A549 (cell line): ENCODE data around the gene LMX1B. TPM values are rescaled to one million over a fixed set of nuclear protein-coding genes. Genes with fewer than 3 reads are reported as not detected.
"Not testable (repeated sequence)": the region's sequence is repeated elsewhere in the genome, so short reads cannot be mapped to it uniquely, and the experiment has no call there.

ENCODE experiments used
- ATAC-seq, 2 experiments: fragments of 200-7000 bp in 1 of 2; fragments of >200 bp in 1 of 2; cut with Nextera tagmentation in 1 of 2; cut with Tn5 transposase in 1 of 2; 3 replicates each; pipeline versions ENCODE4 v1.8.0 to v1.9.1; 2018 to 2020; ENCODE audit warnings: mild to moderate bottlenecking in 1 of 2, moderate library complexity in 1 of 2
- CTCF ChIA-PET: fragments of 300-600 bp; sonication (Branson Sonifier 250); formaldehyde crosslinking; extraction: SDS; loops from one replicate; lab custom pipeline; 2021; ENCODE audit warnings: antibody characterized with exemption, inconsistent platforms; lab: Yijun Ruan, JAX
- POLR2A ChIA-PET: fragments of 350-600 bp; formaldehyde crosslinking; extraction: SDS; loops from one replicate; lab custom pipeline; 2021; ENCODE audit warnings: antibody characterized with exemption, inconsistent platforms; lab: Yijun Ruan, JAX
- DNase-seq, 2 experiments: peaks; one replicate each; pipeline versions ENCODE4 v3.0.0 to v3.0.0-alpha.2; 2011 to 2016; ENCODE audit warnings: low read depth in 1 of 2, low spot score in 1 of 2
- FAIRE-seq: peaks from 2 replicates; lab custom pipeline; 2011; peaks lifted over from hg19 to GRCh38; lab: Jason Lieb, UNC
- H3K27ac ChIP-seq, 2 experiments: fragments of >200 bp; sonication (Bioruptor Twin); formaldehyde crosslinking; 3 replicates each; pipeline ENCODE4 v1.5.1; 2016 to 2017
- H3K4me1 ChIP-seq: fragments of >200 bp; sonication (Bioruptor Twin); formaldehyde crosslinking; 3 replicates; pipeline ENCODE4 v1.6.1; 2016
- H3K4me2 ChIP-seq: fragments of >200 bp; sonication (Bioruptor Twin); formaldehyde crosslinking; 3 replicates; pipeline ENCODE4 v1.6.1; 2016
- H3K4me3 ChIP-seq: fragments of >200 bp; sonication (Bioruptor Twin); formaldehyde crosslinking; 3 replicates; pipeline ENCODE4 v1.5.1; 2016
- H3K9me3 ChIP-seq: fragments of >200 bp; sonication (Bioruptor Twin); formaldehyde crosslinking; 3 replicates; pipeline ENCODE4 v1.6.1; 2016
- ATOH8 ChIP-seq: fragments of 250-450 bp; sonication (Bioruptor Pico); IDR thresholded peaks from 2 replicates; pipeline ENCODE4 v1.5.0; 2020; ENCODE audit warnings: low read depth, mild to moderate bottlenecking, moderate library complexity
- CHD2 ChIP-seq: fragments of 150-350 bp; IDR thresholded peaks from 2 replicates; pipeline ENCODE4 v1.6.1; 2014; ENCODE audit warnings: low read length; ENCODE audit not compliant: partially characterized antibody
- EHMT2 ChIP-seq: fragments of 200-600 bp; sonication (generic); IDR thresholded peaks from 2 replicates; pipeline ENCODE4 v1.6.1; 2016; ENCODE audit warnings: antibody characterized with exemption, low read depth, mild to moderate bottlenecking, moderate library complexity
- ESRRA ChIP-seq: fragments of 150-350 bp; IDR thresholded peaks from 2 replicates; pipeline ENCODE4 v1.6.1; 2014; ENCODE audit warnings: mild to moderate bottlenecking, low read length, borderline replicate concordance
- FOSL2 ChIP-seq, 2 experiments: fragments of 450-650 bp in 1 of 2; fragments of >200 bp in 1 of 2; sonication (Bioruptor Twin) in 1 of 2; formaldehyde crosslinking; IDR thresholded peaks; 2 replicates each; pipeline versions ENCODE4 v1.5.0 to v1.6.1; 2016 to 2020; ENCODE audit warnings: mild to moderate bottlenecking in 1 of 2, moderate library complexity in 1 of 2
- FOXS1 ChIP-seq: fragments of 250-450 bp; sonication (Bioruptor Pico); IDR thresholded peaks from 2 replicates; pipeline ENCODE4 v1.5.0; 2020; ENCODE audit warnings: mild to moderate bottlenecking, moderate library complexity
- HMGXB4 ChIP-seq: fragments of 250-450 bp; sonication (Bioruptor Pico); IDR thresholded peaks from 2 replicates; pipeline ENCODE4 v1.5.0; 2021; ENCODE audit warnings: mild to moderate bottlenecking, moderate library complexity, borderline replicate concordance
- HOXA7 ChIP-seq: fragments of 250-450 bp; sonication (Bioruptor Pico); IDR thresholded peaks from 2 replicates; pipeline ENCODE4 v1.5.0; 2020; ENCODE audit warnings: mild to moderate bottlenecking, moderate library complexity
- HOXB5 ChIP-seq: fragments of 250-450 bp; sonication (Bioruptor Pico); IDR thresholded peaks from 2 replicates; pipeline ENCODE4 v1.5.0; 2020; ENCODE audit warnings: mild to moderate bottlenecking, moderate library complexity
- JUNB ChIP-seq: fragments of >200 bp; sonication (Bioruptor Twin); formaldehyde crosslinking; IDR thresholded peaks from 2 replicates; pipeline ENCODE4 v1.6.1; 2016
- KDM1A ChIP-seq: fragments of 200-600 bp; sonication (generic); IDR thresholded peaks from 2 replicates; pipeline ENCODE4 v1.6.1; 2016; ENCODE audit warnings: low read depth, mild to moderate bottlenecking
- MAX ChIP-seq: IDR thresholded peaks from 2 replicates; pipeline ENCODE4 v1.6.1; 2012
- NFE2L2 ChIP-seq: fragments of 150-350 bp; conservative IDR thresholded peaks from 2 replicates; pipeline ENCODE4 v1.6.1; 2014; ENCODE audit warnings: low read length
- PBX3 ChIP-seq: IDR thresholded peaks from 2 replicates; pipeline ENCODE4 v1.6.1; 2012
- POLR2A ChIP-seq: IDR thresholded peaks from 2 replicates; pipeline ENCODE4 v1.6.1; 2012; ENCODE audit warnings: mild to moderate bottlenecking, low read length
- TP53 ChIP-seq: fragments of 250-450 bp; sonication (Bioruptor Pico); IDR thresholded peaks from 2 replicates; pipeline ENCODE4 v1.5.0; 2021; ENCODE audit warnings: mild to moderate bottlenecking, moderate library complexity
- ZSCAN20 ChIP-seq: fragments of 250-450 bp; sonication (Bioruptor Pico); IDR thresholded peaks from 2 replicates; pipeline ENCODE4 v1.8.0; 2022; ENCODE audit warnings: mild to moderate bottlenecking, moderate library complexity
- WGBS: methylation state at CpG from one replicate; pipeline ENCODE4 v1.1.6; 2017; ENCODE audit errors: missing lambda C conversion rate; 5-methylcytosine and 5-hydroxymethylcytosine counted together
- polyA plus RNA-seq, 4 experiments: library from polyadenylated mRNA; depleted of rRNA in 3 of 4; stranded (reverse); fragments of >200 nt; fragmentation: RNase III in 1 of 4; extraction: RNeasy Plus Mini Kit Qiagen cat#74134 plus additional on column Dnase treatment in 1 of 4; gene quantifications; 2 replicates in 3 of 4; 3 replicates in 1 of 4; pipeline ENCODE4 v1.2.3, GENCODE V29; 2011 to 2017
- TF ChIP-seq, protein P1 (sequence below): fragments of >200 bp; sonication (Bioruptor Twin); formaldehyde crosslinking; IDR thresholded peaks from 3 replicates; pipeline ENCODE4 v1.6.1; 2016

The LMX1B gene
- polyA plus RNA-seq, 2 of the 4 experiments (the other 2 are of a cell fraction): 0.41 to 0.56 TPM

DNA sequence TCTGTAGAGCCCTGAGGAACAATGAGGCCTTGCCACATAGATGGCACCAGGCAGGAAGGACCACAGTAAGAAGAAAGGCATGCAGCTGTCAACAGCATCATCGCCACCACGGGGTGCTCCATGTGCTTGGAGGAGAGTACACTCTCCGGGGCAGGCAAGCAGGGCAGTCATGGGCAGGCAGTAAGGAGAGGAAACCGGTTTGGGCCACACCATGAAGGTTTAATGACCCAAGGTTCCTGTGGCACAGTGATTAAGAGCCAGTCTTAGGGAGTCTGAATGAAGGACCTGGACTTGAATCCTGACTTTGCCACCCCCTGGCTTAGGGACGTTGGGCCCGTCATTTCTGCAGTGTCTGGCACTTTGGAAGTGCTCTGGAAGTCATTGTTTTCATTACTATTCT, 110.5 kb downstream of the LMX1B start:
- no peak for ATAC-seq
- 57% methylated on average over 6 of the region's 6 CpGs for WGBS
- no peak overlapping the region for H3K4me3 ChIP-seq
- no peaks in the 10 kb centered on the region for H3K9me3 ChIP-seq
- 0 out of 3 replicates have a peak, but pooled peaks cover 5% of the 10 kb centered on the region for H3K4me1 ChIP-seq
- ChIA-PET POLR2A (no interaction called here), CTCF (interaction anchor here (0.6 to 3.7 kb wide), 7 partner anchors 9 to 74 kb away, joined by 3 to 24 read pairs (median 4); no protein-coding TSS in a partner anchor)
- H3K27ac ChIP-seq: no peak overlapping the region
- FAIRE-seq: no peak
- H3K4me2 ChIP-seq: no peak overlapping the region
- DNase-seq: no peak
- TF ChIP-seq TP53 (CRISPR knock-in tag) (no peak), EHMT2 (no peak), HMGXB4 (CRISPR knock-in tag) (no peak), JUNB (no peak), FOXS1 (CRISPR knock-in tag) (no peak), POLR2A (no peak), HOXB5 (CRISPR knock-in tag) (no peak), ESRRA (no peak), NFE2L2 (no peak), HOXA7 (CRISPR knock-in tag) (no peak)

DNA sequence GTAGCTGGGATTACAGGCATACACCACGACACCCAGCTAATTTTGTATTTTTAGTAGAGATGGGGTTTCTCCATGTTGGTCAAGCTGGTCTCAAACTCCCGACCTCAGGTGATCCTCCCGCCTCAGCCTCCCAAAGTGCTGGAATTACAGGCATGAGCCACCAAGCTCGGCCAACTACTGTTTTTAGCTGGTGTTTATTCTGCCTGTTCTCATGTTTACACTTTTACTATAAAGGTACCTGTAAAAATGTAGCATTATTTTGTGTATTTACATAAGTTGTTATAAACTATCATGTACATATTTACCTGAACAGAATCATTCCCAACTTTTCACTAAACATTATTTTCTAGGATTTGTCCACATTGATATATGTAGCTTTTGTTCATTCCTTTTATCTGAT, 111.8 kb downstream of the LMX1B start:
- H3K4me3 ChIP-seq, H3K4me2 ChIP-seq, H3K9me3 ChIP-seq, POLR2A ChIA-PET, FAIRE-seq, H3K4me1 ChIP-seq, DNase-seq, ATAC-seq, H3K27ac ChIP-seq: not testable (repeated sequence)
- 45% methylated on average over 4 of the region's 4 CpGs for WGBS
- CTCF ChIA-PET: interaction anchor here (0.6 to 3.7 kb wide), 6 partner anchors 8 to 35 kb away, joined by 3 to 24 read pairs (median 4); no protein-coding TSS in a partner anchor

DNA sequence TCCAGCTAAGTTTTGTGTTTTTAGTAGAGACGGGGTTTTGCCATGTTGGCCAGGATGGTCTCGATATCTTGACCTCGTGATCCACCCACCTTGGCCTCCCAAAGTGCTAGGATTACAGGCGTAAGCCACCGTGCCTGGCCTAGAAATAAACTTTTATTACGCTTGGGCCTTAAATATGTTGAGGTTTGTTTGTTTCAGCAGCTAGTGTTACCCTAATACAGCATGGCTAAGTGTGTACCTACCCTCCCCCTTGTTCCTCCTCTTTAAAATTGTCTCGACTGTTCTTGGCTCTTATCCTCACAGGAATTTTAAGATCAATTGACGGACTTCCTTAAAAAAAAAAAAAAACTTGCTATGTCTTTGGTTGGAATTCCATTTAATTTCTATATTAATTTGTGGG, 114.5 kb downstream of the LMX1B start:
- 58% methylated on average over 8 of the region's 8 CpGs for WGBS
- H3K27ac ChIP-seq, H3K4me3 ChIP-seq, POLR2A ChIA-PET, ATAC-seq, H3K4me1 ChIP-seq, FAIRE-seq, H3K9me3 ChIP-seq, H3K4me2 ChIP-seq, DNase-seq: not testable (repeated sequence)
- CTCF ChIA-PET: interaction anchor here (1.5 to 2.2 kb wide), 3 partner anchors 22 to 54 kb away, joined by 5 to 14 read pairs (median 6); no protein-coding TSS in a partner anchor

GRCh38 chr9:126730592-126730991, 116.9 kb downstream of the LMX1B start:
- WGBS: 61% methylated on average over 8 of the region's 8 CpGs

GRCh38 chr9:126733005-126733404, 119.3 kb downstream of the LMX1B start:
- ATAC-seq (no peak), FAIRE-seq (no peak), DNase-seq (no peak)
- ChIA-PET CTCF (interaction anchor here (1.2 to 2.7 kb wide), 7 partner anchors 8 to 48 kb away, joined by 3 to 15 read pairs (median 6); no protein-coding TSS in a partner anchor), POLR2A (interaction anchor here (0.6 kb wide), 1 partner anchor 10 kb away, joined by 3 read pairs; no protein-coding TSS in a partner anchor)
- Histone ChIP-seq H3K4me2 (no peak overlapping the region), H3K9me3 (peaks cover 32% of the 10 kb centered on the region), H3K4me3 (no peak overlapping the region), H3K4me1 (no peaks in the 10 kb centered on the region), H3K27ac (no peak overlapping the region)
- 29% methylated on average over 3 of the region's 3 CpGs for WGBS
- TF ChIP-seq KDM1A (no peak), ATOH8 (CRISPR knock-in tag) (no peak), TP53 (CRISPR knock-in tag) (no peak), PBX3 (no peak), ZSCAN20 (CRISPR knock-in tag) (no peak), CHD2 (no peak), FOSL2 (IDR thresholded peaks at IDR 0.05) (no peak), FOSL2 (CRISPR knock-in tag; IDR thresholded peaks at IDR 0.05) (no peak), MAX (no peak)
- TF ChIP-seq, protein P1, sequence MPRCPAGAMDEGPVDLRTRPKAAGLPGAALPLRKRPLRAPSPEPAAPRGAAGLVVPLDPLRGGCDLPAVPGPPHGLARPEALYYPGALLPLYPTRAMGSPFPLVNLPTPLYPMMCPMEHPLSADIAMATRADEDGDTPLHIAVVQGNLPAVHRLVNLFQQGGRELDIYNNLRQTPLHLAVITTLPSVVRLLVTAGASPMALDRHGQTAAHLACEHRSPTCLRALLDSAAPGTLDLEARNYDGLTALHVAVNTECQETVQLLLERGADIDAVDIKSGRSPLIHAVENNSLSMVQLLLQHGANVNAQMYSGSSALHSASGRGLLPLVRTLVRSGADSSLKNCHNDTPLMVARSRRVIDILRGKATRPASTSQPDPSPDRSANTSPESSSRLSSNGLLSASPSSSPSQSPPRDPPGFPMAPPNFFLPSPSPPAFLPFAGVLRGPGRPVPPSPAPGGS: no peak

More at GRCh38 chr9:126730592-126730991, 116.9 kb downstream of the LMX1B start:
- H3K4me2 ChIP-seq, H3K4me1 ChIP-seq, POLR2A ChIA-PET, DNase-seq, ATAC-seq, FAIRE-seq, H3K4me3 ChIP-seq, H3K27ac ChIP-seq: not testable (repeated sequence)
- CTCF ChIA-PET: interaction anchor here (0.6 to 2.1 kb wide), 5 partner anchors 7 to 51 kb away, joined by 3 to 7 read pairs (median 3); no protein-coding TSS in a partner anchor
- H3K9me3 ChIP-seq: peaks cover 17% of the 10 kb centered on the region
